ENCODE data around the gene GABRD. TPM values are rescaled to one million over a fixed set of nuclear protein-coding genes. Genes with fewer than 3 reads are reported as not detected.

Gene GABRD
- total RNA-seq, 2 experiments from 2014 or later, result not detected

DNA sequence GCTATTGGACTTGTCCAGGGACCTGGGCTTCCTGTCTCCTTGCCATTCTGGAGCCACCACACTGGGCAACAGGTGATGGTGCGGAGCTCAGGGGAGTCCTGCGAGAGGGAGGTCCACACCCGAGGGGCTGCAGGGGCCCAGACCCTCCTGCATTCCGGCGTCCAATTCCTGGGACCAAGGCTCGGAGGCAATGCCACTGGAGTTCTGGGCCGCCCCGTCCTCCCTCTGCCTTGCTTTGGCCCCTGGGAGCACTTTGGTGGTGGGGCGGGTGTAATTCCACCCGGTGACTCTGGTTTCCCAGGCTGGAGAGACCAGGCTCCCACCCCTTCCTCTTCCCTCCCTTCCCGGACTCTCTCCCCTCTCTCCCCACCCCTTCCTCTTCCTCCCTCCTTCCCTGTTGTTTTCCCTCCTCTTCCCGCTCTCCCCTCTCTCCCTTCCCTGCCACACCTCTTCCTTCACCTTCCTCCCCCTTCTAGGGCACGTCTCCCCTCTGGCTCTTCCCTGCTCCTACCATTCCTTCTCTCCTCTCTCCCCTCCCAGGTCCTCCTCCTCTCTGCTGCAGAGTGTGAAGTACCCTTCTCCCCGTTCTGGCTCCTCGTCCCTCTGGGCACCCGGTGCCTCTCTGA is 33.0 kb downstream of the GABRD start:
- POLR2A ChIA-PET, result no interaction called here
- H3K4me1 Mint-ChIP-seq, result peaks cover 14% of the 10 kb centered on the region
- no peak for DNase-seq
- H3K27me3 Mint-ChIP-seq, result peaks cover 14% of the 10 kb centered on the region
- H3K9me3 Mint-ChIP-seq, result no peaks in the 10 kb centered on the region
- CTCF ChIA-PET, result no interaction called here
- H3K4me3 Mint-ChIP-seq, result peak overlapping the region; percentile 10
- H3K36me3 Mint-ChIP-seq (ENCODE audit: low read depth), result no peaks in the 10 kb centered on the region
- H3K27ac Mint-ChIP-seq, result no peak overlapping the region

DNA sequence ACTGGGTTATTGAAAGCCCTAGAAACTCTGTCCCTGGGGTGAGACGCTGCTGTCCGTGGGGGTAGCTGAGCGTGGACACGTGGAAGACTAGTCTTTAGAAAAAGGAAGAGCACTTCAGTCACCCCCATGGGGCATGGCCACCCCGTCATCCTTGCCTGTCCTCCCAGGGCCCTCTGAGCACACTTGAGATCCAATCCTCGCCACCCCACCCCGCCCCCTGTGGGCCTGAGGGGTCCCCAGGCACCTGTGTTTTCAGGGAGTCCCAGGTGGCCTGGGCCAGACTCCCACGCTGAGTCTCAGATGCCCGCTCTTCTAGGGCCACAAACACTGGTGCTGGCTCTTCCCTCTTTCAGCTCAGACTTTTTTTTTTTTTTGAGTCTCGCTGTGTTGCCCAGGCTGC is 33.6 kb downstream of the GABRD start:
- DNase-seq, result no peak
- H3K4me1 Mint-ChIP-seq, result peaks cover 14% of the 10 kb centered on the region
- H3K27ac Mint-ChIP-seq, result no peak overlapping the region
- ChIA-PET POLR2A (no interaction called here), CTCF (no interaction called here)
- H3K9me3 Mint-ChIP-seq, result no peaks in the 10 kb centered on the region
- peaks cover 14% of the 10 kb centered on the region for H3K27me3 Mint-ChIP-seq
- no peaks in the 10 kb centered on the region for H3K36me3 Mint-ChIP-seq (ENCODE audit: low read depth)
- H3K4me3 Mint-ChIP-seq, result no peak overlapping the region

DNA sequence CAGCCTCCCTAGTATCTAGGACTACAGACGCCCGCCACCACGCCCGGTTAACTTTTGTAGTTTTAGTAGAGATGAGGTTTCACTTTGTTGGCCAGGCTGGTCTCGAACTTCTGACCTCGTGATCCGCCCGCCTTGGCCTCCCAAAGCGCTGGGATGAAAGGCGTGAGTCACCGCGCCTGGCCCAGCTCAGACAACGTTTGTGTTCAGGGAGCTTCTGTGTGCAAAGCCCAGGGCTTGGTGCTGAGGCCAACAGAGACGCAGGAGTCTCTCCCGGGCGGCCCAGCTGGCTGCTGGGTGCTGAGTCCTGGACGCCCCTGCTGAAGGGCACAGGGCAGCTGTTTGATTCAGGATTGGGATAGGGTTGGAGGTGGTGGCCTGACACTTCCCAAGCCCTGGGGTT is 34.1 kb downstream of the GABRD start:
- peaks cover 13% of the 10 kb centered on the region for H3K4me1 Mint-ChIP-seq
- POLR2A ChIA-PET, result no interaction called here
- no peak overlapping the region for H3K27ac Mint-ChIP-seq
- no peak overlapping the region for H3K4me3 Mint-ChIP-seq
- no peak for DNase-seq
- no peaks in the 10 kb centered on the region for H3K9me3 Mint-ChIP-seq
- CTCF ChIA-PET, result no interaction called here
- peaks cover 13% of the 10 kb centered on the region for H3K27me3 Mint-ChIP-seq
- no peaks in the 10 kb centered on the region for H3K36me3 Mint-ChIP-seq (ENCODE audit: low read depth)

DNA sequence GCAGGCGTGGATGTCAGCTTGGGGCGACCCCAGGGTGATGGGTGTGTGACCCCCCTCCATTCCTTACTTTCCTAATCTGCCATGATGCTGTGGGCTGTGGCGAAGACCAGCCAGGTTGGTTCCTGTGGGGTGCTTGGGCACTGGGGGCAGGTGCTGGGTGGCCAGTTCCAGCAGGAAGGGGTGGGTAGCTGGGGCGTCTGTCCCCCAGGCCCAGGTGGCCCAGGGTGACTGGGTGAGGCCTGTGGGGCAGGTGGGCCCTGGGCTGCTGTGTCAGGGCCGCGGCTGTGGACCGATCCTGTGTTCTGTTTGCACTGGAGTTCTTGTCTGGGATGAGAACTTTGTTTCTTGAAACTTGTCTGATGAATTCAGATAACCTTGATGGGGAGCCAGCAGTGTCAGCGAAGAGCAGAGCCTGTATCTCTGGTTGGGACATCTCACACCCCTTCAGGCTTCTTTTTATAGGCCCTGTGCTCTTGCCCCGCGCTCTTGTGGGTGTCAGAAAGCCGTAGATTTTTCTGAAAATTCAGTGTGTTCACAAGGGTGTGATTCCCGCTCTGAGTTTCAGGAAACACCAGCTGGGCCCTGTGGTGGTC is 34.7 kb downstream of the GABRD start:
- Mint-ChIP-seq H3K4me3 (no peak overlapping the region), H3K9me3 (no peaks in the 10 kb centered on the region), H3K27me3 (peaks cover 6% of the 10 kb centered on the region), H3K4me1 (peaks cover 9% of the 10 kb centered on the region), H3K36me3 (ENCODE audit: low read depth) (no peaks in the 10 kb centered on the region), H3K27ac (no peak overlapping the region)
- POLR2A ChIA-PET, result no interaction called here
- CTCF ChIA-PET, result interaction anchor here (1.0 kb wide), 1 partner anchor 9 kb away, joined by 4 read pairs; no protein-coding TSS in a partner anchor
- DNase-seq, result no peak

DNA sequence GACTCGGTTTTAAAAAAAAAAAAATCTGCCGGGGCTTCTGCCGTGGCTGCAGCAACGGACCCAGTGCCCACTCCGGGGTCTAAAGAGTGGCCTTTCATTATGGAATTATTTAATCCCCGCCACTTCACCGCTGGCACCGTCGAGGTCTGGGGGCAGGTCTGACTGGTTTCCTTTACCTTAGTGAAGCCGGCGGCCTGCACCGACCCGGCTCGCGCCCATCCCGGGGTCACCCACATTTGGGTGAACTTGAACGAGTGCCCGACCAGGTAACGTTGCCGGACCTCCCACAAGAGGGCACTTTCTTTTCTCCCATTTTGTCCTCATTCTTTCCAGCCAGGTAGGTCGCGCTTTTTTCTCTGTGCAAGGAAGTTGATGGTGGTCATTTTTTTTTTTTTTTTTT is 35.4 kb downstream of the GABRD start:
- H3K36me3 Mint-ChIP-seq (ENCODE audit: low read depth), result no peaks in the 10 kb centered on the region
- CTCF ChIA-PET, result interaction anchor here (1.0 kb wide), 1 partner anchor 10 kb away, joined by 4 read pairs; no protein-coding TSS in a partner anchor
- no peak for DNase-seq
- H3K27me3 Mint-ChIP-seq, result no peaks in the 10 kb centered on the region
- no peak overlapping the region for H3K27ac Mint-ChIP-seq
- POLR2A ChIA-PET, result no interaction called here
- H3K4me1 Mint-ChIP-seq, result peaks cover 3% of the 10 kb centered on the region
- H3K4me3 Mint-ChIP-seq, result no peak overlapping the region
- H3K9me3 Mint-ChIP-seq, result no peaks in the 10 kb centered on the region

DNA sequence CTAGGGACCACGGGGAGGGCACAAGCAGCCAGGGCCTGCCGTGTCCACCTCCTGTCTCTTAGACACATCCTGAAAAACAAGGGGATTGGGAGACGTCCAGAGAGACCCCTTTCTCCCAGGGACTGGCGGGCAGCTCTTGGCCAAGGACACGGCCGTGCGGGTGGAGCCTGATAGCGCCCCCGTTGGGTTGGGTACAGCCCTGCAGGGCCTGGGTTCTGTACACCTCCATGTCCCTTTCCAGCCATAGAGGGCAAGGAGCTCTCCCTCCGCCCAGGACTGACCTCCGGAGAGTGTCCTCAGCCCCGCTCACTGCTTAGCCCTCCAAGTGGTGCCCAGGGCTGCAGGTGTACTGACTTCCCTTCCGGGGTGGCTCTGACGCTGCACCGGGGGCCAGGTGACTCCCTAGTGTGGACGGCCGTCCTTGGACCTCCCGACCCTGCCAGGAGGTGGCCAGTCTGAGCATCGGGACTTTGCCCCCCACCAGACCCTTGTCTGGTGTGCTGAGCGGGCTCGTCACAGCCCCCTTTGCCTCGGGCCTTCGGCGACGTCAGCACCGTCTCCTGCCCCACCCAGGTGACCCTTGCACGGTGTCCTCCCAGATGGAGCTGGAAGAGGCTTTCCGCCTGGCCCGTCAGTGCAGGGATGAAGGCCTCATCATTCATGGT is 36.9 kb downstream of the GABRD start:
- Mint-ChIP-seq H3K4me1 (peaks cover 3% of the 10 kb centered on the region), H3K27ac (no peak overlapping the region), H3K36me3 (ENCODE audit: low read depth) (no peaks in the 10 kb centered on the region), H3K27me3 (no peaks in the 10 kb centered on the region), H3K4me3 (no peak overlapping the region), H3K9me3 (no peaks in the 10 kb centered on the region)
- ChIA-PET POLR2A (no interaction called here), CTCF (interaction anchor here (1.0 to 3.2 kb wide), 2 partner anchors 11 to 12 kb away, joined by 5 to 14 read pairs; no protein-coding TSS in a partner anchor)
- no peak for DNase-seq

DNA sequence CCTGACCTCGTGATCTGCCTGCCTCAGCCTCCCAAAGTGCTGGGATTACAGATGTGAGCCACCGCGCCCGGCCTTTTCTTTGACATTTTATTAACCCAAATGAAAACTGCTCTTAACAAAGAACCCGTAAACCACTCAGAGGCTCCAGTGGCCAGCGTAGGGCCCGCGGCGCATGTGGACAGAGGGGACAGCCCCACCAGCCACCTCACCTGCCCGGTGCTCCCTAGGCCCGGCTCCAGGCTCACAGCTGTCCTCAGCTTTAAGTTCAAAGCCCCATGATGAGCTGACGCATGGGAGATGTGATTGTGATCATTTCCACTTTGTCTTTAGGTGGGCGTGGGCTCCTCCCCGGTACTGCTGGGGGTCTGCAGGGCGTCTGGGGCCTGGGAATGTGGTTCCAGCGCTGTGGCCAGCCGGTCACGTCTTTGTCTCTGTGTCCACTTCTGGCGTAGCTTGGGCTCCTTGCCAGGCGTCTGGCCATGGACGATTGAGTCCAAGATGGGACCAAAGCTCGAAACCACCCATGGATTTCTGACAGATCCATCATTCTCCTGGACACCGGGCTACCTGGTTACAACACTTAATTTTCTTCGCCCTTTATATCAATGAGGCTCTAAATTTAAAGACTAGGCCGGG is 37.9 kb downstream of the GABRD start:
- ChIA-PET CTCF (interaction anchor here (3.2 kb wide), 1 partner anchor 13 kb away, joined by 14 read pairs; no protein-coding TSS in a partner anchor), POLR2A (no interaction called here)
- no peaks in the 10 kb centered on the region for H3K36me3 Mint-ChIP-seq (ENCODE audit: low read depth)
- no peaks in the 10 kb centered on the region for H3K9me3 Mint-ChIP-seq
- no peak overlapping the region for H3K27ac Mint-ChIP-seq
- no peaks in the 10 kb centered on the region for H3K4me1 Mint-ChIP-seq
- no peak for DNase-seq
- H3K4me3 Mint-ChIP-seq, result no peak overlapping the region
- H3K27me3 Mint-ChIP-seq, result no peaks in the 10 kb centered on the region

DNA sequence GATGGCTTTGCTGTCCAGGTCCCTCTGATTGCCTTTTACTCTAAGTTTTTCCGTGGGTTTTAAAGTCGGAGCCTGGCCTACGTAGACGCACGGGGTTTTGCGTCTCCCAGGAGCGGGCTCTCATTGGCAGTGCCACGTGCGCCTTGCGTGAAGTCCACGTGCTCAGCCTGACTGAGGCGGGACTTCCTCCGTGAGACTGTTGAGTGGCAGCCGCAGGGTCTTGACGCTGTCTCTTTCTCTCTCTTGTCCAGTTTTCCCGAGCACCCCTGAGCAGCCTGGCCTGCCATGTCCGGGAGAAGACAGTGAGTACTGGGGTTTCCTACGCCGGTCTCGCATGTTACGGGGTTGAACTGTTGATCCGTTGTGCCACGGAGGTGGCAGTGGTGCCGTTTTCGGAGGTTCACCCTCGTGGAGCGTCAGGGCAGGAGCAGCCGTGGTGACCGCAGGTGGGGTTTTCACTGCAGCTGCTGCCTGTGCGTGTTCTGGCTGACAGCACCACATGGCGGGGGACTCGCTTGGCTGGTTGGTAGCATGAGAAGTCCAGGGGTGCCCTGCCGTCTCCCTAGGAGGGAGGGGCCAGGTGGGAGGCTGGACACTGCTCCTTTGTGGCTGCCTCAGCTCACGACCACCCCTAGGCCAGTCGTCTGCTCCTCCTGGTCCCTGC is 40.3 kb downstream of the GABRD start:
- DNase-seq, result no peak
- CTCF ChIA-PET, result no interaction called here
- H3K4me1 Mint-ChIP-seq, result no peaks in the 10 kb centered on the region
- no peaks in the 10 kb centered on the region for H3K27me3 Mint-ChIP-seq
- POLR2A ChIA-PET, result no interaction called here
- H3K36me3 Mint-ChIP-seq (ENCODE audit: low read depth), result no peaks in the 10 kb centered on the region
- H3K4me3 Mint-ChIP-seq, result no peak overlapping the region
- no peaks in the 10 kb centered on the region for H3K9me3 Mint-ChIP-seq
- no peak overlapping the region for H3K27ac Mint-ChIP-seq

DNA sequence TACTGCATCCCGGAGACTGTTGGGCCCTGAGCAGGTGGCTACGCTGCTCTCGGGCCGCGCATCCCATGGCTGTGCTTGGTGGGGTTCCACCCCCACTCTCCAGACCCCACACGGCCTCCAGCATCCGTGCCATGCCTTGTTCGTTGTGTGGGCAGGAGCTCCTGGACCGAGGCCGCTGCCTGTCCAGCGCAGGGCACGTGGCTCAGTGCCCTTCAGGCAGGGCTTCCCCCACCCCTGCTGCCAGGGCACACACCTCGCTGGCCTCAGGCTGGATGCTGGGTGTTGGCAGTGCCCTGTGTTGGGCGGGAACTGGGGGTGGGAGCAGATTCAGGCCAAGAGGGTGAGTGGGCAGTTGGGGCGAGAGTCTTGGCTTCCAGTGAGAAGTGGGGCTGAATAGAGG is 40.9 kb downstream of the GABRD start:
- Mint-ChIP-seq H3K36me3 (ENCODE audit: low read depth) (no peaks in the 10 kb centered on the region), H3K27ac (no peak overlapping the region), H3K4me3 (no peak overlapping the region), H3K27me3 (no peaks in the 10 kb centered on the region), H3K9me3 (no peaks in the 10 kb centered on the region), H3K4me1 (no peaks in the 10 kb centered on the region)
- ChIA-PET POLR2A (no interaction called here), CTCF (no interaction called here)
- DNase-seq, result no peak

DNA sequence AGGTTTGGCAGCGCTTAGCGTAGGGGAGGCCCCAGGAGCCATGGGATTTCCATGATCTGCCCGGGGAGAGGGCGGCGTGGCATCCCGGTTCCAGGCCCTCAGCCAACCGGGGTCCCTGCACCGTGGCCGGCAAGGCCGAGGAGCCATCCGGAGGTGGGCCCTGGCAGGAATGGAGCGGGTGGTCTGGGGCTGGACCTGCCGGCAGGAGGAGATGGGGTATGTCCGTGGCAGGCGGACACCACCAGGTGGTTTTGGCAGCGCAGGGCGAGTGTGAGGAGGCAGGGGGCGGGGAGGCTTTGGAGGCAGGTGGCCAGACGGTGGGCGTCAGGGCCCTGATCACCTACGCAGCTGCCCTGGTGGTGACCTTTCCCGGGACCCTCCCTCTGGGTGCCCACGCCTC is 41.4 kb downstream of the GABRD start:
- CTCF ChIA-PET, result no interaction called here
- H3K36me3 Mint-ChIP-seq (ENCODE audit: low read depth), result no peaks in the 10 kb centered on the region
- no peaks in the 10 kb centered on the region for H3K27me3 Mint-ChIP-seq
- no peak for DNase-seq
- no peak overlapping the region for H3K27ac Mint-ChIP-seq
- no peaks in the 10 kb centered on the region for H3K4me1 Mint-ChIP-seq
- no peaks in the 10 kb centered on the region for H3K9me3 Mint-ChIP-seq
- POLR2A ChIA-PET, result no interaction called here
- no peak overlapping the region for H3K4me3 Mint-ChIP-seq

DNA sequence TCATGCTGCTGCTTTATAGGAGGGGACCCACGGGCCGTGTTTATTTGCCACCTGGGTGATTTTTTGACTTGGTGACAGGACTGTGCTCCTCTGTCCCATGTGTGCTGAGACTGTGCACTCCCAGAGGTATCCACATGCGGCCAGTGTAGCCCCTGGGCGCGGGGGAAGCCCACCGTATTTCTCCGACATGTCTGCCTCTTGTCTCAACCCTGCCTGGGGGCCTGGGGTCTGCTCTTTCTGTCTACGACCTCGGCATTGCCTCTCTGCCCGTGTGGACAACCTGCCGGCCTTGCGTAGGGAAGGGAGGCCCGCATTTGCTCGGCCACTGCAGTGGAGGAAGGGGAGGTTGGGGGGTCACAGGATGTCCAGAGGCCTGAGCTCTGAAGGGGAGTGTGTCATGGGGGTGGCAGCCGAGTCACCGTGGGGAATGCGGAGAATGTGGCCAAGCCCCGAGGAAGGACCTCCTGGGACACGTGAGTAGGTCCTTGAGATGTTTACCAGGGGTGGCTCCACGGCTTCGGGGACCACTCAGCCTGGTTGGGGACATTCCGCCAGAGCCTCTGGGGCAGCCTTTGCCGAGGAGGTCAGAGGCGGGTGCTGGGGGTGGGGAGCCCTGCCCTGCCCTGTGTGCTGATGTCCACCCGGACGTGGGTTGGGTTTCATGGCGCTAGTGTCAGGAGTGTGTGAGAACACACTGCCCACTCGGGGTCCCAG is 42.1 kb downstream of the GABRD start:
- DNase-seq, result no peak
- no peaks in the 10 kb centered on the region for H3K27me3 Mint-ChIP-seq
- H3K4me3 Mint-ChIP-seq, result no peak overlapping the region
- ChIA-PET POLR2A (no interaction called here), CTCF (no interaction called here)
- H3K4me1 Mint-ChIP-seq, result no peaks in the 10 kb centered on the region
- no peak overlapping the region for H3K27ac Mint-ChIP-seq
- no peaks in the 10 kb centered on the region for H3K9me3 Mint-ChIP-seq
- no peaks in the 10 kb centered on the region for H3K36me3 Mint-ChIP-seq (ENCODE audit: low read depth)

DNA sequence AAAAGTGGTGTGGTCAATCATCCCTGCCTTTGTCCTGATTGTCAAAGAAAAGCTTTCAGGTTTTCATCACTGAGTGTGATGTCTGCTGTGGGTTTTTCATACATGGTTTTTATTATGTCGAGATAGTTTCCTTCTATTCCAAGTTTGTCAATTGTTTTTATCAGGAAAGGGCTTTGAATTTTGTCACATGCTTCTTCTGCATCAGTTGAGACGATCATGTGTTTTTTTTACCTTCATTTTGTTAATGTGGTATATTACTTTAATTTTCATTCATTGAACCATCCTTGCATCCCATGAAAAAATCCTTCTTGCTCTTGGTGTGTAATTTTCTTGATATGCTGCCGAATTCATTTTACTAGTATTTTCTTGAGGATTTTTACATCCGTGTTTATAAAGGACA is 46.6 kb downstream of the GABRD start:
- no peaks in the 10 kb centered on the region for H3K27me3 Mint-ChIP-seq
- no peaks in the 10 kb centered on the region for H3K9me3 Mint-ChIP-seq
- ChIA-PET POLR2A (no interaction called here), CTCF (no interaction called here)
- no peaks in the 10 kb centered on the region for H3K36me3 Mint-ChIP-seq (ENCODE audit: low read depth)
- H3K27ac Mint-ChIP-seq, result no peak overlapping the region
- H3K4me3 Mint-ChIP-seq, result no peak overlapping the region
- no peak for DNase-seq
- H3K4me1 Mint-ChIP-seq, result no peaks in the 10 kb centered on the region

DNA sequence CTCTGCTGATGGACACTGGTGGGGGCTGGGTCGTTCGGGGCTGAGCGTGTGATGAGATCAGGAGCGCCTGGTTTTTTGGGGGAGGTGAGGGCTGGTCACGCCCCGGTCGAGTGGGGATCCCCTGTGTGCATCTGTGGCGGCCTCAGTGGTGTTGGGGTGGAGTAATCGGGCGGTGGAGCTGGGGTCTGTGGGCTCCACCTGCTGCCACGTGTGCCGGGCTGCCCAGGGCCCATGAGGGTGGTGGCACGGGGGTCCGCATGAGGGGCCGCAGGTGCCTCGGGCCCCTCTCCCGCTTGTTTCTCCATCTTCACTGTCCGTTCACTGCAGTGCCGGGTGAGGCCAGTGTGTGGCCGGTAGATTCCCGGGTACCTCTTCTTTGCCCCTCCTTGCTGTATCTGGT is 48.2 kb downstream of the GABRD start:
- ChIA-PET POLR2A (no interaction called here), CTCF (interaction anchor here (0.7 kb wide), 1 partner anchor 1277 kb away, joined by 3 read pairs; no protein-coding TSS in a partner anchor)
- no peaks in the 10 kb centered on the region for H3K36me3 Mint-ChIP-seq (ENCODE audit: low read depth)
- no peaks in the 10 kb centered on the region for H3K27me3 Mint-ChIP-seq
- DNase-seq, result no peak
- no peak overlapping the region for H3K27ac Mint-ChIP-seq
- H3K9me3 Mint-ChIP-seq, result no peaks in the 10 kb centered on the region
- no peaks in the 10 kb centered on the region for H3K4me1 Mint-ChIP-seq
- no peak overlapping the region for H3K4me3 Mint-ChIP-seq

All from activated CD4-positive, alpha-beta memory T cell treated with anti-CD3 and anti-CD28 coated beads, Interleukin-2, amount 10 ng/mL, durations not matched to agents 7 days and 5 days (primary cell).